NK-92 (cell line): ENCODE results near the gene CLCN5.

ENCODE experiments used
- DNase-seq: peaks from one replicate; lab custom pipeline; 2025; ENCODE audit not compliant: unreplicated experiment; lab: John Stamatoyannopoulos, UW

CLCN5 gene

GRCh38 chrX:49932791-49933190 lies 10.4 kb downstream of the CLCN5 start:
- no peak for DNase-seq

GRCh38 chrX:49934148-49934547 lies 11.8 kb downstream of the CLCN5 start:
- no peak for DNase-seq

- no peak for DNase-seq
Observed at GRCh38 chrX:49934729-49935128, 12.3 kb downstream of the CLCN5 start.

- DNase-seq = no peak
Observed at GRCh38 chrX:49947781-49948180, 25.4 kb downstream of the CLCN5 start.

GRCh38 chrX:49949961-49950360 lies 27.6 kb downstream of the CLCN5 start:
- DNase-seq = no peak

GRCh38 chrX:49951524-49952193 lies 29.3 kb downstream of the CLCN5 start:
- no peak for DNase-seq

- DNase-seq = no peak
Observed at GRCh38 chrX:49956313-49956712, 33.9 kb downstream of the CLCN5 start.

GRCh38 chrX:49958727-49959485 lies 36.5 kb downstream of the CLCN5 start:
- no peak for DNase-seq

- no peak for DNase-seq
Observed at GRCh38 chrX:49959602-49960001, 37.2 kb downstream of the CLCN5 start.

GRCh38 chrX:49960061-49960460 lies 37.7 kb downstream of the CLCN5 start:
- DNase-seq = no peak

GRCh38 chrX:49970674-49971073 lies 48.3 kb downstream of the CLCN5 start:
- DNase-seq = no peak

GRCh38 chrX:49972328-49972860 lies 50.0 kb downstream of the CLCN5 start:
- no peak for DNase-seq

- no peak for DNase-seq
Observed at GRCh38 chrX:49976682-49977197, 54.3 kb downstream of the CLCN5 start.

GRCh38 chrX:49977319-49978090 lies 55.1 kb downstream of the CLCN5 start:
- DNase-seq = no peak

GRCh38 chrX:49978176-49978575 lies 55.8 kb downstream of the CLCN5 start:
- DNase-seq = no peak

- DNase-seq = no peak
Observed at GRCh38 chrX:49986058-49986457, 63.7 kb downstream of the CLCN5 start.

GRCh38 chrX:49987651-49988050 lies 65.3 kb downstream of the CLCN5 start:
- DNase-seq = no peak

GRCh38 chrX:49988143-49988542 lies 65.7 kb downstream of the CLCN5 start:
- no peak for DNase-seq

- DNase-seq = no peak
Observed at GRCh38 chrX:49991758-49992157, 69.4 kb downstream of the CLCN5 start.

GRCh38 chrX:49992853-49993252 lies 70.5 kb downstream of the CLCN5 start:
- DNase-seq = no peak

GRCh38 chrX:49993661-49994060 lies 71.3 kb downstream of the CLCN5 start:
- no peak for DNase-seq
